ENCODE measurements around the gene ZFAND6.

Gene ZFAND6

GRCh38 chr15:80174017-80174746, 114.7 kb downstream of the ZFAND6 start:
- no peaks in the 10 kb centered on the region for H3K27me3 Mint-ChIP-seq
- no peak for ATAC-seq
- H3K4me3 Mint-ChIP-seq: no peak overlapping the region
- H3K36me3 Mint-ChIP-seq: peaks cover 41% of the 10 kb centered on the region
- H3K27ac Mint-ChIP-seq: no peak overlapping the region
- no peaks in the 10 kb centered on the region for H3K9me3 Mint-ChIP-seq
- H3K4me1 Mint-ChIP-seq: no peaks in the 10 kb centered on the region

- no peak for ATAC-seq
- no peaks in the 10 kb centered on the region for H3K4me1 Mint-ChIP-seq
- no peak overlapping the region for H3K4me3 Mint-ChIP-seq
- no peaks in the 10 kb centered on the region for H3K27me3 Mint-ChIP-seq
- no peaks in the 10 kb centered on the region for H3K9me3 Mint-ChIP-seq
- peaks cover 45% of the 10 kb centered on the region for H3K36me3 Mint-ChIP-seq
- H3K27ac Mint-ChIP-seq: no peak overlapping the region
These were observed 116.0 kb downstream of the ZFAND6 start for GRCh38 chr15:80175436-80175835.

GRCh38 chr15:80176443-80176842, 117.0 kb downstream of the ZFAND6 start:
- no peaks in the 10 kb centered on the region for H3K27me3 Mint-ChIP-seq
- H3K9me3 Mint-ChIP-seq: no peaks in the 10 kb centered on the region
- H3K4me1 Mint-ChIP-seq: no peaks in the 10 kb centered on the region
- H3K27ac Mint-ChIP-seq: no peak overlapping the region
- H3K36me3 Mint-ChIP-seq: peaks cover 47% of the 10 kb centered on the region
- no peak overlapping the region for H3K4me3 Mint-ChIP-seq
- no peak for ATAC-seq

GRCh38 chr15:80177156-80177555, 117.7 kb downstream of the ZFAND6 start:
- ATAC-seq: no peak
- no peak overlapping the region for H3K27ac Mint-ChIP-seq

GRCh38 chr15:80179025-80179759, 119.7 kb downstream of the ZFAND6 start:
- no peaks in the 10 kb centered on the region for H3K4me1 Mint-ChIP-seq
- no peak overlapping the region for H3K4me3 Mint-ChIP-seq
- peaks cover 60% of the 10 kb centered on the region for H3K36me3 Mint-ChIP-seq
- no peaks in the 10 kb centered on the region for H3K27me3 Mint-ChIP-seq
- no peaks in the 10 kb centered on the region for H3K9me3 Mint-ChIP-seq
- no peak for ATAC-seq
- H3K27ac Mint-ChIP-seq: no peak overlapping the region

More at GRCh38 chr15:80177156-80177555, 117.7 kb downstream of the ZFAND6 start:
- no peaks in the 10 kb centered on the region for H3K9me3 Mint-ChIP-seq
- H3K4me1 Mint-ChIP-seq: no peaks in the 10 kb centered on the region
- no peak overlapping the region for H3K4me3 Mint-ChIP-seq
- peaks cover 52% of the 10 kb centered on the region for H3K36me3 Mint-ChIP-seq
- H3K27me3 Mint-ChIP-seq: no peaks in the 10 kb centered on the region

GRCh38 chr15:80179935-80180334, 120.5 kb downstream of the ZFAND6 start:
- Mint-ChIP-seq H3K4me1 (no peaks in the 10 kb centered on the region), H3K27me3 (no peaks in the 10 kb centered on the region), H3K27ac (no peak overlapping the region), H3K4me3 (no peak overlapping the region), H3K9me3 (no peaks in the 10 kb centered on the region), H3K36me3 (peaks cover 58% of the 10 kb centered on the region)
- no peak for ATAC-seq

GRCh38 chr15:80180468-80180867, 121.0 kb downstream of the ZFAND6 start:
- Mint-ChIP-seq H3K4me1 (no peaks in the 10 kb centered on the region), H3K27ac (no peak overlapping the region), H3K9me3 (peaks cover 2% of the 10 kb centered on the region), H3K36me3 (peaks cover 61% of the 10 kb centered on the region), H3K4me3 (no peak overlapping the region), H3K27me3 (no peaks in the 10 kb centered on the region)
- ATAC-seq: no peak

- H3K9me3 Mint-ChIP-seq: peaks cover 2% of the 10 kb centered on the region
- H3K27me3 Mint-ChIP-seq: no peaks in the 10 kb centered on the region
- no peak for ATAC-seq
- no peaks in the 10 kb centered on the region for H3K4me1 Mint-ChIP-seq
- H3K4me3 Mint-ChIP-seq: no peak overlapping the region
- H3K36me3 Mint-ChIP-seq: peaks cover 62% of the 10 kb centered on the region
- H3K27ac Mint-ChIP-seq: no peak overlapping the region
These were observed 121.5 kb downstream of the ZFAND6 start for GRCh38 chr15:80180986-80181385.

- Mint-ChIP-seq H3K27me3 (no peaks in the 10 kb centered on the region), H3K27ac (no peak overlapping the region), H3K9me3 (peaks cover 2% of the 10 kb centered on the region), H3K4me1 (no peaks in the 10 kb centered on the region), H3K4me3 (no peak overlapping the region), H3K36me3 (peaks cover 68% of the 10 kb centered on the region)
- ATAC-seq: no peak
These were observed 123.3 kb downstream of the ZFAND6 start for GRCh38 chr15:80182611-80183261.

GRCh38 chr15:80183306-80183705, 123.8 kb downstream of the ZFAND6 start:
- no peaks in the 10 kb centered on the region for H3K27me3 Mint-ChIP-seq
- no peak overlapping the region for H3K27ac Mint-ChIP-seq
- peaks cover 69% of the 10 kb centered on the region for H3K36me3 Mint-ChIP-seq
- ATAC-seq: no peak
- H3K9me3 Mint-ChIP-seq: peaks cover 2% of the 10 kb centered on the region
- no peak overlapping the region for H3K4me3 Mint-ChIP-seq
- no peaks in the 10 kb centered on the region for H3K4me1 Mint-ChIP-seq

- Mint-ChIP-seq H3K36me3 (peaks cover 70% of the 10 kb centered on the region), H3K4me1 (no peaks in the 10 kb centered on the region), H3K27ac (no peak overlapping the region), H3K27me3 (no peaks in the 10 kb centered on the region), H3K4me3 (no peak overlapping the region), H3K9me3 (peaks cover 2% of the 10 kb centered on the region)
- no peak for ATAC-seq
These were observed 124.4 kb downstream of the ZFAND6 start for GRCh38 chr15:80183886-80184285.

GRCh38 chr15:80184554-80184953, 125.1 kb downstream of the ZFAND6 start:
- H3K27me3 Mint-ChIP-seq: no peaks in the 10 kb centered on the region
- no peak overlapping the region for H3K27ac Mint-ChIP-seq
- peaks cover 2% of the 10 kb centered on the region for H3K9me3 Mint-ChIP-seq
- ATAC-seq: no peak
- no peaks in the 10 kb centered on the region for H3K4me1 Mint-ChIP-seq
- no peak overlapping the region for H3K4me3 Mint-ChIP-seq
- peaks cover 67% of the 10 kb centered on the region for H3K36me3 Mint-ChIP-seq

- Mint-ChIP-seq H3K27ac (no peak overlapping the region), H3K4me3 (no peak overlapping the region), H3K27me3 (no peaks in the 10 kb centered on the region), H3K4me1 (no peaks in the 10 kb centered on the region), H3K36me3 (peaks cover 63% of the 10 kb centered on the region), H3K9me3 (peaks cover 2% of the 10 kb centered on the region)
- ATAC-seq: no peak
These were observed 125.7 kb downstream of the ZFAND6 start for GRCh38 chr15:80185152-80185551.

GRCh38 chr15:80186066-80186465, 126.6 kb downstream of the ZFAND6 start:
- H3K9me3 Mint-ChIP-seq: peaks cover 2% of the 10 kb centered on the region
- peaks cover 61% of the 10 kb centered on the region for H3K36me3 Mint-ChIP-seq
- no peaks in the 10 kb centered on the region for H3K27me3 Mint-ChIP-seq
- no peak for ATAC-seq
- H3K27ac Mint-ChIP-seq: no peak overlapping the region
- H3K4me1 Mint-ChIP-seq: no peaks in the 10 kb centered on the region
- no peak overlapping the region for H3K4me3 Mint-ChIP-seq

GRCh38 chr15:80186597-80186996, 127.1 kb downstream of the ZFAND6 start:
- Mint-ChIP-seq H3K27me3 (no peaks in the 10 kb centered on the region), H3K4me3 (no peak overlapping the region), H3K9me3 (peaks cover 2% of the 10 kb centered on the region), H3K36me3 (peaks cover 57% of the 10 kb centered on the region), H3K4me1 (no peaks in the 10 kb centered on the region), H3K27ac (no peak overlapping the region)
- ATAC-seq: no peak
